ENCODE measurements around the gene COASY.

The COASY gene

DNA sequence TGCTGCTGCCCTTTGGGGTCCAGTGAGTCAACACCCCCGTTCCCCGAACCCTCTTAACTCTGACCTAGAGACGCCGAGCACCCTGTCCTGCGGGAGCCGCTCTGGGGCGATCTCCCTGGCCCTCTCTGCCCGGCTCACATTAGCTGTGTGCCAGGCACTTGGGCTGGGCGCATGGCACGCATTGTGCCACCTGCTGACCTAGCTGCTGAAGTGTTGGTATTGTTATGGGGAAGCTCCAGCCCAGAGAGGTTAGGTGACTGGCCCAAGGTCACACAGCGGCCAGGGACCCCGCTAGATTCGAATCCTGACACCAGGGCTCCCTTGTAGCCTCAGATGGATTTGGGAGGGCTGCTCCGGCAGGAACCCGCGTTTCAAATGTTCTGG lies 8.1 kb upstream of the COASY start:
- Histone ChIP-seq H3K4me1 (ENCODE audit: insufficient read depth, low read length, severe bottlenecking) (peaks cover 14% of the 10 kb centered on the region), H3K9me3 (ENCODE audit: low read length) (no peaks in the 10 kb centered on the region), H3K9ac (ENCODE audit: low read length) (peak overlapping the region; percentile 67), H3K27ac (ENCODE audit: low read depth, low read length, poor library complexity, severe bottlenecking) (no peak overlapping the region), H3K4me2 (ENCODE audit: low read length) (peak overlapping the region; percentile 63), H4K20me1 (ENCODE audit: insufficient read depth, low read length) (no peaks in the 10 kb centered on the region), H3K4me3 (ENCODE audit: low read depth, low read length, poor library complexity, severe bottlenecking) (peak overlapping the region; percentile 66), H2AFZ (ENCODE audit: low read length) (no peak overlapping the region), H3K27me3 (ENCODE audit: insufficient read depth, low read length) (no peaks in the 10 kb centered on the region), H3K79me2 (ENCODE audit: insufficient read depth, low read length) (no peaks in the 10 kb centered on the region), H3K9me2 (ENCODE audit: low read depth, low read length) (no peaks in the 10 kb centered on the region), H3K36me3 (ENCODE audit: insufficient read depth, low read length) (0 out of 2 replicates have a peak, but pooled peaks cover 4% of the 10 kb centered on the region), H3F3A (ENCODE audit: insufficient read depth, low read length) (no peaks in the 10 kb centered on the region)
- TF ChIP-seq, protein P1, sequence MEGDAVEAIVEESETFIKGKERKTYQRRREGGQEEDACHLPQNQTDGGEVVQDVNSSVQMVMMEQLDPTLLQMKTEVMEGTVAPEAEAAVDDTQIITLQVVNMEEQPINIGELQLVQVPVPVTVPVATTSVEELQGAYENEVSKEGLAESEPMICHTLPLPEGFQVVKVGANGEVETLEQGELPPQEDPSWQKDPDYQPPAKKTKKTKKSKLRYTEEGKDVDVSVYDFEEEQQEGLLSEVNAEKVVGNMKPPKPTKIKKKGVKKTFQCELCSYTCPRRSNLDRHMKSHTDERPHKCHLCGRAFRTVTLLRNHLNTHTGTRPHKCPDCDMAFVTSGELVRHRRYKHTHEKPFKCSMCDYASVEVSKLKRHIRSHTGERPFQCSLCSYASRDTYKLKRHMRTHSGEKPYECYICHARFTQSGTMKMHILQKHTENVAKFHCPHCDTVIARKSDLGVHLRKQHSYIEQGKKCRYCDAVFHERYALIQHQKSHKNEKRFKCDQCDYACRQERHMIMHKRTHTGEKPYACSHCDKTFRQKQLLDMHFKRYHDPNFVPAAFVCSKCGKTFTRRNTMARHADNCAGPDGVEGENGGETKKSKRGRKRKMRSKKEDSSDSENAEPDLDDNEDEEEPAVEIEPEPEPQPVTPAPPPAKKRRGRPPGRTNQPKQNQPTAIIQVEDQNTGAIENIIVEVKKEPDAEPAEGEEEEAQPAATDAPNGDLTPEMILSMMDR (IDR thresholded peaks at IDR 0.05; ENCODE audit: low read length): peak; percentile 23; the same call in 1 of the 2 replicates
- TF ChIP-seq EZH2 (IDR thresholded peaks at IDR 0.05; ENCODE audit: borderline replicate concordance, low read length): no peak

DNA sequence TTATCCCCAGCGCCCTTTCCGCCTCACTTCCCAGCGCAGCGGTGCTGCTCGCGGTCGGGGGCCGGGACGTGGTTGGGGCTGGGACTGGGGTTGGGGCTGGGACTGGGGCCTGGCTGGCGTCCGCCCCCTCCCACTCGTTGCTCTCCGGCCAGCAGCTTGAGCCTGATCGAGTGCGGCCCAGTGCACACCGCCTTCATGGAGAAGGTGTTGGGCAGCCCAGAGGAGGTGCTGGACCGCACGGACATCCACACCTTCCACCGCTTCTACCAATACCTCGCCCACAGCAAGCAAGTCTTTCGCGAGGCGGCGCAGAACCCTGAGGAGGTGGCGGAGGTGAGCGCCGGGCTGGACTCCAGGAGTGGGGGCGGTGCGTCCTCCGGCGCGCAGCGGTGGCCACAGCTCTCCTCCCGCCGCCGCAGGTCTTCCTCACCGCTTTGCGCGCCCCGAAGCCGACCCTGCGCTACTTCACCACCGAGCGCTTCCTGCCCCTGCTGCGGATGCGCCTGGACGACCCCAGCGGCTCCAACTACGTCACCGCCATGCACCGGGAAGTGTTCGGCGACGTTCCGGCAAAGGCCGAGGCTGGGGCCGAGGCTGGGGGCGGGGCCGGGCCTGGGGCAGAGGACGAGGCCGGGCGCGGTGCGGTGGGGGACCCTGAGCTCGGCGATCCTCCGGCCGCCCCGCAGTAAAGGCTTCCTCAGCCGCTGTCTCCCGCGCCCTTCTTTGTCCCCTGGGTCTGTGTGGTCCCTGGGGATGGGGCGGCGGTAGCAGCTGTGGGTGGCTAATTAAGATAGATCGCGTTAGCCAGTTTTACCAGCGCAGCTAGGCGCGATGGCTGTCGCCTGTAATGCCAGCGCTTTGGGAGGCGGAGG lies 7.5 kb upstream of the COASY start:
- Histone ChIP-seq H3K4me1 (ENCODE audit: insufficient read depth, low read length, severe bottlenecking) (peaks cover 9% of the 10 kb centered on the region), H3K9me2 (ENCODE audit: low read depth, low read length) (no peaks in the 10 kb centered on the region), H3K4me3 (ENCODE audit: low read depth, low read length, poor library complexity, severe bottlenecking) (peak overlapping the region; percentile 66), H3K4me2 (ENCODE audit: low read length) (peak overlapping the region; percentile 63), H4K20me1 (ENCODE audit: insufficient read depth, low read length) (no peaks in the 10 kb centered on the region), H3K79me2 (ENCODE audit: insufficient read depth, low read length) (no peaks in the 10 kb centered on the region), H3K27me3 (ENCODE audit: insufficient read depth, low read length) (no peaks in the 10 kb centered on the region), H3K36me3 (ENCODE audit: insufficient read depth, low read length) (0 out of 2 replicates have a peak, but pooled peaks cover 4% of the 10 kb centered on the region), H2AFZ (ENCODE audit: low read length) (no peak overlapping the region), H3F3A (ENCODE audit: insufficient read depth, low read length) (no peaks in the 10 kb centered on the region), H3K27ac (ENCODE audit: low read depth, low read length, poor library complexity, severe bottlenecking) (no peak overlapping the region), H3K9ac (ENCODE audit: low read length) (peak overlapping the region; percentile 67), H3K9me3 (ENCODE audit: low read length) (no peaks in the 10 kb centered on the region)
- no peak for TF ChIP-seq EZH2 (IDR thresholded peaks at IDR 0.05; ENCODE audit: borderline replicate concordance, low read length)
- TF ChIP-seq, protein P1 (IDR thresholded peaks at IDR 0.05; ENCODE audit: low read length): no peak

DNA sequence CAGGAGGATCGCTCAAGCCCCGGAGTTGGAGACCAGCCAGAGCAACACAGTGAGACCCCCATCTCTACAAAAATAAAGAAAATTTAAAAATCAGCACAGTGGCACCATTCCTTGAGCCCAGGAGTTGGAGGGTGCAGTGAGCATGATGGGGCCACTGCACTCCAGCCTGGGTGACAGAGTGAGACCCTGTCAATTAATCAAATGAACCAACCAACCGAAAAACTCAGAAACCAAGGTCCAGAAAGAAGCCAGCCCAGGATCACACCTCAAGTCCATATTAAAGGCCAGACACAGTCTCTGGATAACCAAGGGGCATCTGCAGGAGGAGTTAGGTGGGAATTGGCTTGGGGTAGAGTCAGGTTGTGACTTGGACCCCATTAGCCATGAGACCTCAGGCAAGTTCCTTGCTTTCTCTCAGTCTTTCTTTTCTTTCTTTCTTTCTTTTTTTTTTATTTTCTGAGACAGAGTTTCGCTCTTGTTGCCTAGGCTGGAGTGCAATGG lies 6.8 kb upstream of the COASY start:
- Histone ChIP-seq H3K9me2 (ENCODE audit: low read depth, low read length) (no peaks in the 10 kb centered on the region), H3K36me3 (ENCODE audit: insufficient read depth, low read length) (0 out of 2 replicates have a peak, but pooled peaks cover 4% of the 10 kb centered on the region), H3K4me1 (ENCODE audit: insufficient read depth, low read length, severe bottlenecking) (peaks cover 9% of the 10 kb centered on the region), H4K20me1 (ENCODE audit: insufficient read depth, low read length) (no peaks in the 10 kb centered on the region), H3K9ac (ENCODE audit: low read length) (peak overlapping the region; percentile 67), H3K27me3 (ENCODE audit: insufficient read depth, low read length) (no peaks in the 10 kb centered on the region), H3K27ac (ENCODE audit: low read depth, low read length, poor library complexity, severe bottlenecking) (no peak overlapping the region), H2AFZ (ENCODE audit: low read length) (no peak overlapping the region), H3K9me3 (ENCODE audit: low read length) (no peaks in the 10 kb centered on the region), H3K4me3 (ENCODE audit: low read depth, low read length, poor library complexity, severe bottlenecking) (peak overlapping the region; percentile 66), H3K79me2 (ENCODE audit: insufficient read depth, low read length) (no peaks in the 10 kb centered on the region), H3F3A (ENCODE audit: insufficient read depth, low read length) (no peaks in the 10 kb centered on the region), H3K4me2 (ENCODE audit: low read length) (peak overlapping the region; percentile 63)
- TF ChIP-seq EZH2 (IDR thresholded peaks at IDR 0.05; ENCODE audit: borderline replicate concordance, low read length): no peak
- TF ChIP-seq, protein P1 (IDR thresholded peaks at IDR 0.05; ENCODE audit: low read length): no peak

All from OCI-LY1 (cell line).